Right ventricle myocardium superior (tissue), 1 donor: ENCODE data around the gene TMEM255A. TPM values are rescaled to one million over a fixed set of nuclear protein-coding genes. Genes with fewer than 3 reads are reported as not detected.

ENCODE experiments used
- ATAC-seq: fragments of 200-7000 bp; cut with Tn5 transposase; one replicate; pipeline ENCODE4 v1.9.1; 2020; ENCODE audit warnings: mild to moderate bottlenecking; ENCODE audit not compliant: poor library complexity
- DNase-seq: peaks from one replicate; pipeline ENCODE4 v3.0.0-alpha.2; 2020
- intact Hi-C: fragments of 100-400 bp; cut with DNase I; formaldehyde crosslinking; loops from one replicate; pipeline ENCODE4 v1.11.2; 2022
- total RNA-seq: library from RNA; stranded (reverse); fragmentation: NEBNext Ultra II Directional; extraction: Animal tissue kit (Norgen Biotek cat#: 25700); gene quantifications from one replicate; pipeline ENCODE4 v1.2.1, GENCODE V29; 2021
- donor health status: DM: no; HTN: yes; CAD: no; lungs with severe emphysema.

Gene TMEM255A
- total RNA-seq, 1 donor from 2014 or later, result 1.1 TPM

DNA sequence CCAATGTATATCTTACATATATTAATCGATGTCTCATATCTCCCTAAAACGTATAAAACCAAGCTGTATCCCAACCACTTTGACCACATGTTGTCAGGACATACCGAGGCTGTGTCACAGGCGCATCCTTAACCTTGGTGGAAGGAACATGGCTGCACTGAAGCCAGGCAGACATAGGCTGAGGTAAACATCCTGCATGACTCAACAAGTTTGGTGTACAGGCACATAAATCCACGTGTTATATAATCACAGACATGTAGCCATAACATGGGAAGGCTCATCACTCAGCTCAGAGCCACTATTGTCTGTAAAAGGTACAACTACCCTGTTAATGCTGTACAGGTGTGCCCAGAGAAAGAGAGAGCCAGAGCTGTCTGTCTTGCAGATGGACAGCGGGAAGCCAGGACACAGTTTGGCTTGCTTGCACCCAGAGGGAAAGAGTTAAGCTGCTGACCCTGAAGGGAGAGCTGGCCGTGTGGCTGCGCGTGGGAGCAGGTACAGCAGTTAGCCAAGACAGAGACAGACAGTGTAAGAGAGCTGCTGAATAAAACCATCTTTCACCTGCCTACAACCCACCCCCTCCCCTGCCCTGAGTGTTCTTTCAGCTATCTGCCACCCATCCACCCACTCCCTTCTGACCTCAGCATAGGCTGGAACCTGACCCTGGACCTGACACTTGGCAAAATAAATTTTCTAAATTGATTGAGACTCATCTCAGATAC lies 82.9 kb downstream of the TMEM255A start:
- ATAC-seq, result no peak
- intact Hi-C loops, result no loop called here
- no peak for DNase-seq

DNA sequence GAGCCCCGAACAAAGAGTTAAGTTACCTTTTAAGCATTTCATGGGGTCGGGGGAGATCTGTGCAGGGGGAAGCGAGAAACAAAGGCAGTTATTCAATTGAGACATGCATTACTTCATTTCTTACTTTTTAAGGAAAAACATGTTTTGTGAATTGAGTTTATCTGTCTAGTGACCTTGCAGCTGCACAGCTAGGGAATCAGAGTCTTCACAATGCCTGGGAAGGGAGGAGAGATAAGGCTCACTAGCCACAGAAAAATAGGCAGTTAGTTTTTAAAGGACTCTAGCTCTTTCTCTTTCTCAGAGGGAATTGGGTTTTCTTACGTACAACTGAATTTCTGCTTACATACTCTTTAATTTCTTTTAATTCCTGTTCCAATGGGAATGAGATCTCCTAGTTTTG lies 86.9 kb downstream of the TMEM255A start:
- intact Hi-C loops, result no loop called here
- ATAC-seq, result no peak

DNA sequence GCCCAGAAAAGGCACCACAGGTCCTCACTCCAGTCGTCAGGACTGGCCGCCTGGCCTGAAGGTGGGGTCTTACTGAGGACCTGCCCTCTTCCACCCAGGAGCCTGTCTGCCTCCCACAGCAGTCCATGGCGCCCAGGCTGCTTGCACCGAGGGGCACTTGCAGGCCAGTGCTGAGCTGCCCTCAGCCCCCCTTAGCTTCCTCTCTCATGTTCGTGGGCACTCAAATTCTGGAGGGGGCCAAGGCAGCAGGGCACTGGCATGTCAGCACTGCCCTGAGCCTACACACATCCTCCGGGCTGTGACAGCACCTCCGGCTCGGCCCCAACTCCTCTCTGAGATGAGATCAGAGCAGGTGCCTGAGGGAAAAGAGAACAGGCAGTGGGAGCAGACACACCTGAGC lies 87.9 kb downstream of the TMEM255A start:
- ATAC-seq, result no peak

More for the DNA sequence above, 86.9 kb downstream of the TMEM255A start:
- DNase-seq, result no peak

DNA sequence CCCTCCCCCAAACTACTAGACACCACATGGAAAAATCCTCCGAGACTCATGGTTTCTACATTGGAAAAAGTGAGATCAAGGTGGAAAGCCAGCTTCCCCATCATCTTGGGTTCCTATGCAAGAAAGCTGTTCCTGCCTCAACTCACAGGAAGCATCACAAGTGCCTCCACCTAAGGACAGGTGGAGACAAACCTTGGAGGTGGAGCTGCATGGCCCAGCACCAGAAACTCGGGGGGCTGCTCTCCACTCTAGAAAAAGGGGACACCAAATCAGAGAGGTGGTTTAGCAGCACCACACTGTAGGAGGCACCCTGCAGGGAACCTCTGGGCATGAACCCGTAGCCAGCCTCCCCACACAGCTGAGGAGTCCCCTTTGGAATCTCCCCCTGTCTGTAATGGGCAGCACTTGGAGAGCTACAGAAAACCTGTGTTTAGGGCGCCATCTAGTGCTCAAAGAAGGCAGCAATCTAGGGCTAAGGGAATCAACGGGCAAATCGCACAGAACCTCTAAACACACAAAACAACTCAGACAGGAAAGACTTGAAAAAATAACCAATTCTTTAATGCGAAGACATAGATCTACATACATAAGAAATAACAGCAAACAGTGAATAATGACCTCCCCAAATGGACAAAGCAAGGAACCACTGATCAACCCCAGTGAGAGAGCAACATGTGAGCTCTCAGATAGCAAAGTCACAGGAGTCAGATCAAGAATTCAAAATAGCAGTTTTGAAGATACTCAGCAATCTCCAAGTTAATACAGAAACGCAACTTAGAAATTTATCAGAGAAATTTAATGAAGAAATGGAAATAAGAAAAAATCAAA lies 97.6 kb downstream of the TMEM255A start:
- DNase-seq (peak; percentile 40), ATAC-seq (peak; percentile 71)
- intact Hi-C loops, result no loop called here

More for the DNA sequence above, 87.9 kb downstream of the TMEM255A start:
- intact Hi-C loops, result no loop called here
- no peak for DNase-seq

Other genes starting within 250 kb of the TMEM255A start
- gene RHOXF2B, start 233.8 kb downstream of the TMEM255A start, total RNA-seq, result not detected
- not detected for gene RHOXF1, start 195.5 kb downstream of the TMEM255A start, total RNA-seq
- not detected for gene RHOXF2, start 152.8 kb downstream of the TMEM255A start, total RNA-seq
- gene ZBTB33, start 60.6 kb downstream of the TMEM255A start, total RNA-seq, result 6.6 TPM
- gene ATP1B4, start 50.6 kb upstream of the TMEM255A start, total RNA-seq, result not detected
- gene LAMP2, start 157.8 kb upstream of the TMEM255A start, total RNA-seq, result 49.2 TPM
- gene CUL4B, start 249.5 kb upstream of the TMEM255A start, total RNA-seq, result 17.9 TPM